PC-9 (cell line): ENCODE data around the gene LZTS3. TPM values are rescaled to one million over a fixed set of nuclear protein-coding genes. Genes with fewer than 3 reads are reported as not detected.
"Not testable (repeated sequence)": the region's sequence is repeated elsewhere in the genome, so short reads cannot be mapped to it uniquely, and the experiment has no call there.

Experiments used
- BruUV-seq: library from RNA; stranded (reverse); fragments of 400-500 nt; replicated peaks from 2 replicates; lab custom pipeline; 2021; lab: Mats Ljungman, UMichigan
- CTCF ChIA-PET: fragments of 300-600 bp; sonication (Branson Sonifier 250); formaldehyde crosslinking; loops from one replicate; lab custom pipeline; 2022; ENCODE audit warnings: antibody characterized with exemption; lab: Charles Lee
- POLR2A ChIA-PET: fragments of 300-600 bp; sonication (Branson Sonifier 250); formaldehyde crosslinking; loops from one replicate; lab custom pipeline; 2022; ENCODE audit warnings: antibody characterized with exemption; ENCODE audit not compliant: unreplicated experiment; lab: Charles Lee
- DNase-seq, 2 experiments: peaks; one replicate each; pipeline versions ENCODE4 v3.0.0 to v3.0.0-alpha.2; 2015 to 2022; ENCODE audit warnings: mixed read lengths in 1 of 2
- H2AFZ ChIP-seq: fragments of 200-600 bp; sonication (generic); 2 replicates; pipeline ENCODE4 v1.8.1; 2017; ENCODE audit warnings: antibody characterized with exemption
- H3F3A ChIP-seq: fragments of 200-600 bp; sonication (generic); 2 replicates; pipeline ENCODE4 v1.8.1; 2017; ENCODE audit warnings: antibody characterized with exemption, mild to moderate bottlenecking, low read depth; ENCODE audit not compliant: insufficient read depth
- H3K27ac ChIP-seq: fragments of 200-600 bp; sonication (generic); 2 replicates; pipeline ENCODE4 v1.6.1; 2016; ENCODE audit warnings: mixed run types
- H3K27me3 ChIP-seq: fragments of 200-600 bp; sonication (generic); 2 replicates; pipeline ENCODE4 v1.6.1; 2016; ENCODE audit warnings: low read depth, mixed run types; ENCODE audit not compliant: insufficient read depth
- H3K36me3 ChIP-seq: fragments of 200-600 bp; sonication (generic); 2 replicates; pipeline ENCODE4 v1.6.1; 2016; ENCODE audit warnings: low read depth, mixed run types
- H3K4me1 ChIP-seq: fragments of 200-600 bp; sonication (generic); replicated peaks from 2 replicates; pipeline ENCODE4 v1.6.1; 2016; ENCODE audit warnings: mixed run types; ENCODE audit not compliant: insufficient read depth
- H3K4me2 ChIP-seq: fragments of 200-600 bp; sonication (generic); 2 replicates; pipeline ENCODE4 v1.6.1; 2017; ENCODE audit warnings: mixed run types
- H3K4me3 ChIP-seq: fragments of 200-600 bp; sonication (generic); 2 replicates; pipeline ENCODE4 v1.6.1; 2016; ENCODE audit warnings: mixed run types
- H3K79me2 ChIP-seq: fragments of 200-600 bp; sonication (generic); 2 replicates; pipeline ENCODE4 v1.6.1; 2017; ENCODE audit warnings: low read depth, mixed run types
- H3K9me2 ChIP-seq: fragments of 200-600 bp; sonication (generic); 2 replicates; pipeline ENCODE4 v1.8.1; 2017; ENCODE audit warnings: mild to moderate bottlenecking; ENCODE audit not compliant: insufficient read depth
- H3K9me3 ChIP-seq: fragments of 200-600 bp; sonication (generic); 2 replicates; pipeline ENCODE4 v1.8.1; 2016; ENCODE audit warnings: low read depth; ENCODE audit not compliant: insufficient read depth
- H4K20me1 ChIP-seq: fragments of 200-600 bp; sonication (generic); 2 replicates; pipeline ENCODE4 v1.8.1; 2017; ENCODE audit not compliant: insufficient read depth
- CTCF ChIP-seq: fragments of 200-600 bp; sonication (generic); conservative IDR thresholded peaks from 2 replicates; pipeline ENCODE4 v1.6.1; 2017; ENCODE audit warnings: mixed run types, antibody characterized with exemption, mild to moderate bottlenecking, moderate library complexity
- EZH2 ChIP-seq: fragments of 200-600 bp; sonication (generic); IDR thresholded peaks from 2 replicates; pipeline ENCODE4 v1.8.0; 2017; ENCODE audit warnings: antibody characterized with exemption, low read depth
- intact Hi-C: fragments of 100-400 bp; cut with micrococcal nuclease; formaldehyde crosslinking; loops from one replicate; pipeline ENCODE4 v1.10.0; 2022; ENCODE audit not compliant: unreplicated experiment
- total RNA-seq: library from RNA; stranded (reverse); gene quantifications from 2 replicates; pipeline ENCODE4 v1.2.3, GENCODE V29; 2021

LZTS3 gene
- total RNA-seq, 1 experiment from 2014 or later, result 10.4 TPM

GRCh38 chr20:3119044-3119443 is 54.3 kb downstream of the LZTS3 start:
- no peak overlapping the region for H3K4me3 ChIP-seq
- no TSS peak for BruUV-seq
- H3K27me3 ChIP-seq, result no peaks in the 10 kb centered on the region
- no peaks in the 10 kb centered on the region for H3K9me3 ChIP-seq
- CTCF ChIA-PET, result interaction anchor here (0.6 to 1.0 kb wide), 2 partner anchors 24 to 198 kb away, joined by 3 to 16 read pairs; no protein-coding TSS in a partner anchor
- POLR2A ChIA-PET, result no interaction called here
- no peaks in the 10 kb centered on the region for H3K79me2 ChIP-seq
- intact Hi-C loops, result loop anchor here (2.0 kb wide), 1 partner anchor 198 kb away; no protein-coding TSS in a partner anchor
- H3F3A ChIP-seq, result no peaks in the 10 kb centered on the region
- TF ChIP-seq EZH2 (no peak), CTCF (no peak)
- H4K20me1 ChIP-seq, result peaks cover 8% of the 10 kb centered on the region; the same call in 1 of the 2 replicates
- H2AFZ ChIP-seq, result no peak overlapping the region
- no peaks in the 10 kb centered on the region for H3K36me3 ChIP-seq
- H3K27ac ChIP-seq, result no peak overlapping the region
- DNase-seq, result no peak
- H3K9me2 ChIP-seq, result no peaks in the 10 kb centered on the region
- no peak overlapping the region for H3K4me2 ChIP-seq
- 0 out of 2 replicates have a peak, but pooled peaks cover 7% of the 10 kb centered on the region for H3K4me1 ChIP-seq

GRCh38 chr20:3117839-3118379 is 55.4 kb downstream of the LZTS3 start:
- H3K79me2 ChIP-seq, H4K20me1 ChIP-seq, H3F3A ChIP-seq, POLR2A ChIA-PET, H3K9me2 ChIP-seq, H3K27me3 ChIP-seq, H3K27ac ChIP-seq, CTCF ChIA-PET, H3K9me3 ChIP-seq, H3K4me2 ChIP-seq, BruUV-seq, H3K4me3 ChIP-seq, H3K36me3 ChIP-seq, H2AFZ ChIP-seq, H3K4me1 ChIP-seq: not testable (repeated sequence)
- intact Hi-C loops, result loop anchor here (2.0 kb wide), 1 partner anchor 199 kb away; no protein-coding TSS in a partner anchor
- DNase-seq, result peak in 1 of 2 experiments; percentile 21

GRCh38 chr20:3116341-3116740 is 57.0 kb downstream of the LZTS3 start:
- no peak overlapping the region for H3K27ac ChIP-seq
- DNase-seq, result no peak
- ChIA-PET POLR2A (no interaction called here), CTCF (no interaction called here)
- H4K20me1 ChIP-seq, result peaks cover 8% of the 10 kb centered on the region; the same call in 1 of the 2 replicates
- no peaks in the 10 kb centered on the region for H3K27me3 ChIP-seq
- no peak for TF ChIP-seq CTCF
- TF ChIP-seq EZH2, result no peak
- intact Hi-C loops, result no loop called here
- no peaks in the 10 kb centered on the region for H3K4me1 ChIP-seq
- no peaks in the 10 kb centered on the region for H3K36me3 ChIP-seq
- H3K4me2 ChIP-seq, result no peak overlapping the region
- no peak overlapping the region for H3K4me3 ChIP-seq
- no TSS peak for BruUV-seq
- no peaks in the 10 kb centered on the region for H3K9me2 ChIP-seq
- H3K79me2 ChIP-seq, result no peaks in the 10 kb centered on the region
- H3K9me3 ChIP-seq, result no peaks in the 10 kb centered on the region
- no peaks in the 10 kb centered on the region for H3F3A ChIP-seq
- no peak overlapping the region for H2AFZ ChIP-seq
